ENCODE results near the gene AWAT2. TPM values are rescaled to one million over a fixed set of nuclear protein-coding genes. Genes with fewer than 3 reads are reported as not detected.

Gene AWAT2
- total RNA-seq = not detected in 2 replicates

GRCh38 chrX:70049925-70050324, at the start of gene AWAT2:
Gene AWAT2, minus strand, starts transcription at chrX:70049938. Its CDS starts 6 bp downstream, at chrX:70049932.

GRCh38 chrX:70062076-70062475, 12.3 kb upstream of the AWAT2 start, which contains the start of gene OTUD6A:
Gene OTUD6A, plus strand, starts transcription at chrX:70062457. Its CDS starts 68 bp downstream, at chrX:70062525.

Small RNA genes lying within 50 kb of the gene (small RNA-seq; reads per million reads assigned to genes)
- 0.39 reads per million, percentile 10 among the genes with 10 or more reads in this experiment for gene MIR676 (ENCODE audit: low replicate concordance)

Other genes starting within 250 kb of the AWAT2 start
- gene OTUD6A, start 12.5 kb upstream of the AWAT2 start, total RNA-seq = not detected in 2 replicates
- 38.5 and 160 TPM in 2 replicates for gene IGBP1, start 83.5 kb upstream of the AWAT2 start, total RNA-seq
- gene DGAT2L6, start 127.5 kb upstream of the AWAT2 start, total RNA-seq = not detected in 2 replicates
- gene AWAT1, start 184.7 kb upstream of the AWAT2 start, total RNA-seq = not detected in 2 replicates
- 0.14 and 0.22 TPM in 2 replicates for gene P2RY4, start 210.3 kb upstream of the AWAT2 start, total RNA-seq
- not detected in 2 replicates for gene ARR3, start 218.4 kb upstream of the AWAT2 start, total RNA-seq
- gene RAB41, start 232.2 kb upstream of the AWAT2 start, total RNA-seq = not detected in 2 replicates
- gene PDZD11, start 240.0 kb upstream of the AWAT2 start, total RNA-seq = 39.0 and 49.1 TPM in 2 replicates
- 1.1 and 24.6 TPM in 2 replicates for gene KIF4A, start 240.2 kb upstream of the AWAT2 start, total RNA-seq